Activated CD4-positive, alpha-beta T cell treated with anti-CD3 and anti-CD28 coated beads, Interleukin-2, amount 50 U/mL, for 24 hours (primary cell): ENCODE results near the gene FGD5.

Source experiments
- DNase-seq, 2 donors: peaks; one replicate each; pipeline ENCODE4 v3.0.0-alpha.2; 2020; ENCODE audit warnings: low read depth in 1 of 2, low spot score in 1 of 2

Gene FGD5

DNA sequence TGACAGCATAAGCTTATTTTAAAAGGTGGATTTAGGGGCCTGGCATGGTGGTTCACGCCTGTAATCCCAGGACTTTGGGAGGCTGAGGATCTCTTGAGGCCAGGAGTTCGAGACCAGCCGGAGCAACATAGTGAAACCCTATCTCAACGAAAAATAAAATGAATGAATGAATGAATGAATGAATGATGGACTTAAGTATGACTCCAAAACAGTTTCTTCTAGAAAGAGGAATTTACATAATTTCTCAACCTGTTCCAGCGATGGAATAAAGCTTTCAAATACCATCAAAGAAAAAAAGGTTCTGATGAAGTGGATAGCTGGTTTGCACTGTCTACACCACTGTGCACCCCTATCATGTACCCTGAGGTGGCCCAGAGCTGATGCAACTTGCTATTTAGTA, 108.5 kb downstream of the FGD5 start:
- no peak for DNase-seq

DNA sequence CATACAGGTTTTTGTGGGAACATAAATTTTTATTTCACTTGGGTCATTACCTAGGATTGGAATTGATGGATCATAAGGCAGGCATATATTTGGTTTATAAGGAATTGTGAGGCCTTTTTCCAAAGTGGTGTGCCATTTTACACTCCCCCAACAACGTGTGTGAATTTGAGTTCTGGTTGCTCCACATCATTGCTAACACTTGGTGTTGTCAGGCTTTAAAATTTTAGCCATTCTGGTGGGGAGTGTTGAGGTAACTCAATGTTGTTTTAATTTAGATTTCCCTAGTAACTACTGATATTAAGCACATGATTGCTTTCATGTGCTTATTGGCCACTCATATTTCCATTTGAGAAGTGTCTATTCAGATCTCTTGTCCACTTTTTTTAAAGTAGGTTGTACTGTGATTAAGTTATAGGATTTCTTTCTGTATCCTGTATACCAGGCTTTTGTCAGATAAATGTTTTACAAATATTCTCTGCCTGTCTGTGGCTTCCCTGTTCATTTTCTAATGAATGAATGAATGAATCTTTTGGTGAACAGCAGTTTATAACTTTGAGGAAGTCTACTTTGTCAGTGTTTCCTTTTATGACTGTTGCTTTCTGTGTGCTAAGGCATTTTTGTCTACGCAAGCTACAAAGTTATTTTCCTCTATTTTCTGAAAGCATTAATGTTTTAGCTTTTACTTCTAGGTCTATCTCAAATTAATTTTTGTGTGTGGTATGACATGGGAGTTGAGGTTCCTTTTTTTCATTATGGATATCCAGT, 110.7 kb downstream of the FGD5 start:
- DNase-seq: no peak

DNA sequence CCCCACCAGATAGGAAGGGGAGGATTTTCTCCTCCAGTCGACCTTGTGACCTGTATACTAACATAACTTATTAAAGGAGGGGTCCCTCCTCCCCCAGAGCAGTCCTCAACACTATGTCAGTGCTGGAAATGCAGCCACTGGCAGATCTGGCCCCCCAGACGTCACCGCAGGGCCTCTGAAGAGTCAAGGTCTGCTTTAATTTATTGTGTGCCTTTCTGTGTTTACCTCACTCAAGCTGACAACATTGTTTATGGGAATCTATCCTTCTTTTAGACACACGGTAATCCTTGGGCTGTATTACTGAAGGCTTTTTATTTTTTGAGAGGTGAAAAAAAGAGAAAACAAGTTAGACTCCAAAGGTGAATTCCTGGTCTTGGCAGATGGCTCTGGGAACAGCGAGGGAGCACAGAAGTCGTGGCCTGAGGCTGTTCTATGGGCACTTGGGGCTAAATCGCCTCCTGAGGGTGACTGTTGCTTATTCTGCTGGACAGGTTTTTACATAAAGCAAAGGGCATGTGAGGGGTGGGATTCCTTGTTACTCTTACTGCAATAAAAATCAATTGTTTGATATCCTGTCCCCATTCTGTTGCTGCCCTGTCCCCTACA, 115.2 kb downstream of the FGD5 start:
- no peak for DNase-seq

DNA sequence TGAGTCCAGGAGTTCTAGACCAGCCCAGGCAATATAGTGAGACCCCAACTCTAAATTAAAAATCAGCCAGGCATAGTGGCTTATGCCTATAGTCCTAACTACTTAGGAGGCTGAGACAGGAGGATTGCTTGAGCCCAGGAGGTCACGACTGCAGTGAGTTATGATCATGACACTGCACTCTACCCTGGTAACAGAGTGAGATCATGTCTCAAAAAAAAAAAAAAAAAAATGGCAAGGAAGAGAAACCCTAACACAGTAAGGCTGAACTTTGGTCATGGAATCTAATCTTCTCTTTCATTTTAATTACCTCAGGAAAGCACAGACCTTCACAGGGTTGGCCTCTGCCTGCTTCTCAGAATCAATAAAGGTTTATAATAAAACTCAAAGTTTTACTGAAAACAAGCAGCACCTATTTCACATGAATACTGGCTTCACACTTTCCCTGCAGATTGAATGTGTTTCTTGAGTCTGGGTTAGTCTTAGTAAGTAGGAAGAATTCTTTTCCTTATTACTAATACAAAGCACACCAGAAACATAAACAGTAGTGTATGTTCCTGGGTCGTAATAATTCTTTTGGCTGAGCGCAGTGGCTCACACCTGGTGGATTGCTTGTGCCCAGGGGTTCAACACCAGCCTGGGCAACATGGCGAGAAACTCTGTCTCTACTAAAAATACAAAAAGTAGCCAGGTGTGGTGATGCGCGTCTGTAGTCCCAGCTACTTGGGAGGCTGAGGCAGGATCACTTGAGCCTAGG, 117.0 kb downstream of the FGD5 start:
- no peak for DNase-seq

DNA sequence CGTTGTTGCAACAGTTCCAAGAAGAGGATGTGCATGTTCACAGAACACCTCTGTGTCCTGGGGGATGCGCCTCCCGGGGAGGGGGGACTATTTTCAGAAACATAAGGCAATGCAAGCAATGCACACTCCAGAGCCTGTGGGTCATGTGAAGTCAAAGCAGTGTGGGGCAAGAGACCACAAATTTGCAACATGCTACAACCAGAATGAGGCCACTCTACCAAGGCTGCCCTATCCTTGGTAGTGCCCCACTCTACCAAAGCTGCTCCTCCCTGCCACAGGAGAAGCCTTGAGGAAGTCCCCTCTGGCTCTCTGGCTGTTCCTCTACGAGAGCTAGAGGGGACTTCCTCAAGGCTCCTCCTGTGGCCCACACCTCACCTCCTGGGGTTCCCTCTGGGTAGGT, 120.2 kb downstream of the FGD5 start:
- DNase-seq: no peak

DNA sequence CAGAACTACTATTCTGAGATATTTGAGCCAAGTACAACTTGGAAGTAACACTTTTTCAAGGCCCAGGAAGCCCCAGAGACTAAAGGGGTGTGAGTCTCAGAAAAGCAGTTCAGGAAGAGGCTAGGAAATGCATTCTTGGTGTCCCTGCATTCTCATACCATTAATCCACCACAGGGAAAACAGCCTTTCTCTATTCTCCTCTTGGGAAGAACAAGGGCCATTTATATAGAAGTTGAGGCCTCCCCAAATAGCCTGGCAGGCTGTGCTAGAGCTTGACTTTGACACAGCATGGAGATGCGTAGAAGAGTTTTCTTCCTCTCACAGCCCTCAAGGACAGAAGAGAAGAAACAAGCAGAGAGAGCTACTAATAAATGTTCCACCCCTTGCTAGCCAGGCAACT, 123.1 kb downstream of the FGD5 start:
- no peak for DNase-seq

DNA sequence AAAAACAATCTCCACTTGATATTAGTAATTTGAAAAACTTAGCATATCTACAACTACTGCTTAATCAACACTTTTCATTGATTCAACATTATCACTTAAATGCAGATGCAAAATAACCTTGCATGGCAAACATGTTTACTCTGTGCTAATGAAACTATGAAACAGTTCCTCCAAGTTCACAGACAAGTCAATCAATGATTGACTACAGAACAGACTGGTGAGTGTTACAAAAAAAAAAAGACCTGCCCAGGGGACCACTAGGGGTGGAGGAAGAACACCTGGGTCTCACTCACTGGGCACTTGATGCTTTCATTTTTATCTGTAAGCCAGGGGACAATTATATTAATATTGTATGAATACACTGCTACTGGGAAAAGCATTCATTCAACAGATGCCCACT, 124.3 kb downstream of the FGD5 start:
- no peak for DNase-seq

DNA sequence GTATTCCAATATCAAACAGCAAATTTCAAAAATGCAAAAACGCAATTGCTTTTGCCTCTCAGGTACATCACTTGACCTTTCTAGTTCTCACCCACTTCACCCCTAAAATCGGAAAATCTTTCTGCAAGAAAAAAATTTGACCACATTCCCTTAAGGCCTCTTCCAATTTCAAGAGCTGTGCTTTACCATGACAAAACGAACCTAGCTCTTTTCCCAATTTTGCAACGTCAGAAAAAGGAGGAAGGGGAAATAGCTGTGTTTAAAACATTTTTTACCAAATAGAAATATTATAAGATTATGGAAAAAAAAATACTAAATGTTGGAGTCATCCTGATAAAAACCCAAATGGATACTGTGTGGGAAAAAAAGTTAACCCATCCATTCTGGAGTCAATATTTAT, 127.5 kb downstream of the FGD5 start:
- no peak for DNase-seq

DNA sequence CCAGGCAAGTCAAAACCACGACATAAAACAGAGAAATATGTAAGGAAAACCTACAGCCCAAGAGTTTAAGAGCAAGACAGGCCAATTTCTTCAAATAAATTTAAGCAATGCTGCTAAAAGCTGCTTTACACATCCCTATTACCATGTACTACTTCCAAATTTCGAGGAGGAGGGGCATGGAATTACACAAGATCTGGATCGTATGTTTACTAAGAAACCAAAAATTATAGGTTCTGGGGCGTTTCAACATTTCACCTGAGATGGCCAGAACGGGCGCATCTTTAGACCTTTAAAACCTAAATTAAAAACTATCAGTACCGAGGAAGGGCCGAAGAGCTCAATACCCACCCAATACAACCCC, 128.0 kb downstream of the FGD5 start:
- DNase-seq: no peak

DNA sequence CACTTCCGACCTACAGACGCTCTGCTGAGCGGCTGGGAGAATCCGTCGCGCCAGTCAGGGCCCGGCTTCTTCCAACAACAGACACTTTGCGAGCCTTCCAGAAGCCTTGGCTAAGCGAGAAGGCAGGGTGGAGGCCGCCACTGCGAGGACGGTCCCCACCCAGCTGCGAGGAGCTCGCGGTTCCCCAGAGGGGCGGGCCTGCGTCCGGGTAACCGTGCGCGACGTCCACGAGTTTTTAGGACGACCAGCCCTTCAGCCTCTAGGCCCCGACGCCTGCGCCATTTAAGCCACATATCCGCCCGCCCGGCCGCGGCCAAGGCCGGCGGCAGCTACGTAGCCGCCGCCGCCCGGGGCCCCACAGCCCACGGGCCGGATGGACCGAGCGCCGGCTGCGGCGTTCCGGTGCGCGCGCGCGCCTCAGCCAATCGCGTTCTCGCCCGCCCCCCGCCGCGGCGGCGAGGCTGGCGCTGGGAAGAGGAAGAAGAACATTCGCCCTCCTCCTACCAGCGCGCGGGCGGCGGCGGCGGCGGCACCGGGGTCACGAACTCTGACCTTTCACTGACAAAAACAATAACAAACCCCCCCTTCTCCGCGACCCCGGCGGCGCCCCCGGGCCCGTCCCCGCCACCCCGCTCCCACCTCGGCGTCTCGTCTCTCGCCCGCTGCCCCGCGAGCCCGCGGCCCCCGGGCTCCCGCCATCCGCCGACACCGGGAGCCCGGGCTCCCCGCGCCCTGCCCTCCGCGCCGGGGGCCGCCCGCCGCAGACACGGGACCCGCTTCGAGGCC, 128.5 kb downstream of the FGD5 start, which contains the start of gene NR2C2:
NR2C2 (plus strand) TSS at position 484 of the 786 bp plus-strand sequence. CDS start 56,332 bp downstream, outside the sequence.
- DNase-seq: peak; percentile 75 to 77

DNA sequence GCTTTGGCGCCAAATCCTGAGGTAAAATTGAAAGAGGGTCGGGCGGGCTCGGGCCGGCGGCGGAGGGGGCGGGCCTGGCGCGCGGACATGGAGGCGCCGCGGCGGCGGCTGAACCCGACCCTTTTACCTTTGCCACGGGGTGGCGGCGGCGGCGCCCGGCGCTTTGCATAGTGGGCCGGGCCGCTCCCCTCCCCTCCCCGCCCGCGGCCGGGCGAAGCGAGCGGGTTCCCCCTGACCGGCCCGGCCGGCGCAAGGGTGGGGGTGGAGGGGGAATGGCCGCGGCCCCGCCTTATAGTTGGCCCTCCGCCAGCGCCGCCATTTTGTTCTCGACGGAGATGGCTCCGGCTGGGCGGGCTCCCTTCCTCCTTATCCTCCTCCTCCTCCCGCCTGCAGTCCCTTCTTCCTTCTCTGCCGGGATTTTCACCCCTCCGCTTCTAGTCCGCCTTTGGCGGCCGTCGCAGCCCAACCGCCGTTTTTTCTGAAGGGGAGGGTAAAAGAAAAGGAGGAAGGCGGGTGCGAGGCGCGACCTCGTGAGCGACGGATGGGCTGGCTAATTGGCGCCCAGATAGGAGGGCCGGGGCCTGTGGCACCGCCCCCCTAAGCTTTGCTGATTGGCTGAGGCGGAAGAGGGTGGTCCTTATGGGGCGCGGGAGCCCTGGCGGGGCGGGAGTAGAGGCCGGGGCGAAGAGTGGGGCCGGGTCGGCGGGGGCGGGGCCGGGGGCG, 129.3 kb downstream of the FGD5 start:
- DNase-seq: peak; percentile 88 to 92

DNA sequence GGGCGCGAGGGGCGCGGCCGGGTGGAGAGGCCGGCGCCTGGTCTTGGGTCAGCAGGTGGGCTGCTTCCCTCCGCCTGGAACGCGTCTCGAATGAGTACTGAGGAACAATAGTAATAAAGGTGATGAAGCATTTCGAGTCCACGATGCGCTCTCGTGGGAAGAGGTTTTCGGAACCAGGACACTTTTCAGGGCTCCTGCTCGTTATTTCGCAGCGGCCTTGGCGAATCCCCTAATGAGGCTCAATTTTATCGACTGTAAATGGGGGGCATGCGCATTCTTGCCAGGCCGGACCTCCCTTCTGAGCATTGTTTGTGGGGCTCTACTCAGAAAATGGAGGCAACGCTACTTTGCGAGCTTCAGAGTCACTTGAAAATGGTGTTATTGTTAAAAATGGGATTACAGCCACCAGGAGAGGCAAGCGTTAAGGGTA, 129.9 kb downstream of the FGD5 start:
- no peak for DNase-seq

DNA sequence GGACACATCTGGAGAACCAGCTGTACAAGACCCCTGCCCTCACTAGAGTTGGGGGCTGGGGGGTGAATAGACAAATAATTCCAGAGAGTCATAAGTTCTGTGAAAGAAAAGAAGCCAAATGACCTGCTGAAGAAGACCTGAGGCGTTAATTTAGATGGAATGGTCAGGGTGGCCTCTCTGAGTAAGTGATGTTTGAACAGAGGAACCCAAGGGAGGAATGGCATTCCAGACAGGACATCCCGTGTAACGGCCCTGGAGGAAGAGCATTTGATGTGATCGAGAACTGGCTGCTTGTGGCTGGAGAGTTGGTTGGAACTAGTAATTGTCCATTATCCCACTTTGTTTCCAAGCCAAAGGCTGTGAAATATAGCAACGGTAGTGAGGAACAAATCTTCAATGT, 130.4 kb downstream of the FGD5 start:
- no peak for DNase-seq

DNA sequence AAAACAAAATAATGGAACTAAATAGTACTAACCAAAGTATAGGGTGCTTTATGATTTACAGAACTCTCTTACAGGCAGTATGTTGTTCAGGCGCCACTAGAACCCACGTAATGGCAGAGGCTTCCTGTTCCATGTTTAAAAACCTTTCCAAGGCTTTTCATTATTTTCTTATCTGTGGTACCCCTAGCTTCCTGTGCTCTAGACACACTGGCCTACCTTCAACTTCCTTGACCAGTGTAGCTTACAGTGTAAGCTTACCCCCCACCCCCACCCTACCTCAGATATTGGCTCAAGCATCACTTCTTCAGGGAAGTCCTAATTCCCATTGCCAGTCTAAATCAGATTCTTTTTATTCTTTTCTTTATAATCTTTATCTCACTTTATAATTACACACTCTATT, 131.5 kb downstream of the FGD5 start:
- no peak for DNase-seq

DNA sequence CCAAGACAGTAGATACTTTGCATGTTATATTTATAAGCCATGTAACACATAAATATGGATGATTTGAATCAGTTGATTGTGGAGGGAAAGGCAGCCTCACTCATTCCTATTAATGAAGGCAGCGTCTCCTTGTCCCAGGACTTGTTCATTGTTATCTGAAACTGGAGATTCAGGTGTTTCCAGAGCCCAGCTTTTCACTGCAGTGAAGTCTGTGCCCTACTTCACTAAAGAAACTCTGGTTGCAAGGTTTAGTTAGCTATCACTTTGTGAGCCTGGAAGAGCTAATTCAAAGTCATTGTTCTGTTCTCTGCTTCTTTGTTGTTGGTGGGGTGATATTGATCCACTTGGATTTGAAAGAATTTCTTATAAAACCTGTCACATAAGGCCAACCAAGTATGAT, 138.4 kb downstream of the FGD5 start:
- DNase-seq: no peak

DNA sequence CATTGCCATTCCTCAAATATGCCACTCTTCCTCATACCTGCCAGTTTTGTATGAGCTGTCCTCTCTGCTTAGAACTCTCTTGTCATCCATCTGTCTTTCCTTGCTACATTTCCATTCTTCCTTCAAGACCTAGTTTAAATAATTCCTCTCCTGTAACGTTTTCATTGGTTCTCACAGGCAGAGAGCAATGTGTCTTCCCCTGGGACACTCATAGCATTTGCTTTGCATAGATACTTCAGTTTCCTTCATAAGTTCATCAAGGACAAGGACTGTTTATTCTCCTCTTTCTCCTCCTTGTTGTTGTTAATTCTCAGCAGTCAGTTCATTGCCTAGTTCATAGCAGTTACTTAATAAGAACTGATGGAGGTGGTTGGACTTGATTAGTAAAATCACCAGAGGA, 139.2 kb downstream of the FGD5 start:
- no peak for DNase-seq

DNA sequence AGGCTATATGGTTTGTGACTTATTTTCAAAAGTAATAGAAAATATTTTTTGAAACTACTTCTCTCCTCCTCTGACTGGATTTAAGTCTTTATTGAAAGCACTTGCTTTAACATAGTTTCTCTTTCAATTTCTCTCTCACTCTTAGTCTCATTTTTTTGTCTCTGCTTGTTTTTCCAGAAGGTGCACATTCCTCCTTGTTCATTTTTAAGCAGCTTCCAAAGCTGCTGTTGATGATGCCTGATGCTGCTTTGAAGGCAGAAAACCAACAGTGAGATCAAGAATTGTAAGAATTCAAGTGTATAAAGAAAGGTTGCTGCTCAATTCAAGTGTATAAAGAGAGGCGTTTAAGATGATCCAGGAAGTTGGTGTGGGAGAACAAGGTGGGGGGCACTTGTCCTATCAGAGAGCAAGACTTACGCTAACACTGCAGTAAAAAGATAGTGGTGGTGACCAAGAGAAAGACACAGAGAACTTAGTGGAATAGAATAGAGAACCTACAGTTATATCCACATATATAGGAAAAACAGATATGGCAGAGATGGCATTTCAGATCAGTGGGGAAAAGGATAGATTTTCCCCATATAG, 140.7 kb downstream of the FGD5 start:
- DNase-seq: no peak

DNA sequence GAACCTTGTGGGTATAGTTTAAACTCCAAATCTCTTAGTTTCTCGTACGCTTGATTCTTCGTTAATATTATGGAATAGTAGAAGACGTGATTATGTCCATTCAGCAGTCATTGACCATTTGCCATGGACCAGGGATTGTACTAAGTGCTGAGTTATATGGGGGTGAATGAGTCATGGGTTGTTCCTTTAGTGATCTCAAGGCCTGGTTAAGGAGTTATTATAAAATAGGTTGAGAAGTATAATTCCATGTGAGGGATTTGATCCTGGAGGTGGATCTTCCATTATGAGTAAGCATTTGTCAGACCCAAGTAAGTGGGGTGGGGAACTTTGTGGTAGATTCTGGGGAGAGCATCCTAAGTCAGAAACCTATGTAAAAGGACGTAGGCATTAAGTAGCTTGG, 144.0 kb downstream of the FGD5 start:
- no peak for DNase-seq

DNA sequence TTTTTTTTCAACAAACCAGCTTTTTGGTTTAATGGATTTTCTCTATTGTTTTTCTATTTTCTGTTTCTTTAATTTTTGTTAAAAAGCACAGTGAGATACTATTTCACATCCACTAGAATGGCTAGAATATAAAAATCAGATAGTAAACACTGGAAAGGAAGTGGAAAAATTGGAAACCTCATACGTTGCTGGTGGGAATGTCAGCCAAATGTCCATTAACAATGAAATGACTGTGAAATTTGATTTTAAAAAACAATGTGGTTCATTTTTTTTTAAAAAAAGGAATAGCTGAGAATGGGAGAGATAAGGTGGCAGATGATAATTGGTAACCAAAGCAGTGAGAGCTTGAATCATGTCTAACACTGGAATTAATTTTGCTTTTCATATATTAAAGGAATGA, 148.5 kb downstream of the FGD5 start:
- DNase-seq: no peak

DNA sequence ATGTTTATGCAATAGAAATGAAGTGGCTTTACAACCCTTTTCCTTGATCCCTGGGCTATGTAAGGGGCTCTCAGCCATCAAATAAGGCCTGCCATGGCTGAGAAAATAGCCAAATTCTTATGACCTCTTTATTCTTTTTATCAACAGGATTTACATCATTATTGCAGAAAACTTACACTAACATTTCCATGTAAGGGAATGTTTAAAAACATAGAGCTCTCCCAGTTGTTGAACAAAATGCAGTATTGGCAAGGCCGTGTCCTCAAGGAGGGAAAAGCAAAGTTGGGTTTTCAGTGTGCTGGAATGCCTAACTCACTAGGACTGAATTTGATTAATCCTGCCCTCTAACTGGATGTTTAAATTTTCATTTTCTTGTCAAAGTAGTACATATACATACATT, 150.9 kb downstream of the FGD5 start:
- DNase-seq: no peak
